CD4-positive, alpha-beta T cell treated with Interleukin-10 for 1 hour (primary cell): ENCODE measurements around the gene GALM.
"Not testable (repeated sequence)": the region's sequence is repeated elsewhere in the genome, so short reads cannot be mapped to it uniquely, and the experiment has no call there.

Source experiments
- DNase-seq: peaks from one replicate; pipeline ENCODE4 v3.0.0-alpha.2; 2020

The GALM gene

GRCh38 chr2:38665854-38666555, at the start of gene GALM:
Gene GALM (plus strand): TSS chr2:38666114. CDS start chr2:38666162, 48 bp downstream.
- peak; percentile 74 for DNase-seq

DNA sequence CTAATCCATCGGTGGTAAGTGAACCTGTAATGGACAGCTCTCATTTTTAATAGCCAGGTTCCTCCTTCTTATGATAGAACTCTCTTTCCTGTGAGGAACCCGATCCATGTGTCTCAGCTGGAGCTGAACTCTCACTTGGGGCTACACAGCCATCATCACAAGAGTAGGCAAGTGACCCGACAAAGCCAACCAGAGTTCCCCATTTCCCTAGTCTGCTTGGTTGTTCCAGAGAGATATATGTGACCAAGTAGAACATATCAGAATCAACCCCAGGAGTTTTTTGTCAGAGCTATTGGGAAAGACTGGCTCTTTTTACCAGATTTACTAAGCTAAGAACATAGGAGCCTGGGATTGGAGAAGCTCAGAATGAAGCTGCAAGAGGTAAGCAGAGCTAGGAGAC, 48.6 kb upstream of the GALM start:
- no peak for DNase-seq

DNA sequence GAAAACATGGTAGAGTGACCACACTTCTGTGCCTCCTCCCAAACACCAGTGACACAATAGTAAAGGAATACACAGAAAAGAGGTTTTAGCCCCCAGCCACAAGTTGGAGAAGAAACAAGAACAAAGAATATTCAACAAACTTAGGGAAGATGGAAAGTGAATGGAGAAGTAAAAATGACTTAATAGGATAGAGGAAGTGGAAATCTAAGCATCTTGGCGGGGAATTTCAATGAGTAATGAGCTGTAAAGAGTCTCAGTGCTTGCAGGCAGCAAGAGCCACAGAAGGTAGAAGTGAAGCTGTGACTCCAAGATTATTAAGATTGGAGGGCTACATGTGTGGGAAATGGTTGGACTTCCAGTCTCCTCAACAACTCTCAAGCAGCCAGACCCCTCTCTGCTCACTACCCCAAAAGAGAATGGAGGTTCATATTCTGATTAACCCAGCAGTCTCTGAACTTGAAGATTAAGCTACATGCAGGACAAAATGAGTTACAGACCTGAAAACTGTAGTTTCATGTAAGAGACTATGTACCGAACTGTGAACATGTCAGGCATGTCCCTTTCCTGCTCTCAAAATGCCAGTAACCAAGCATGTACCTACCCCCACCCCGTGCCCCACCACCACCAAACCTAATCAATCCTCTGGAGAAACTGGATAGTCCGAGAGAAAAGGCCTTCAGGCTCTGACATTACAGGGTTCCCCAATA, 46.3 kb upstream of the GALM start:
- no peak for DNase-seq

GRCh38 chr2:38620282-38620977, 45.5 kb upstream of the GALM start:
- DNase-seq = no peak

GRCh38 chr2:38621018-38621417, 44.9 kb upstream of the GALM start:
- DNase-seq = no peak

- no peak for DNase-seq
Observed at GRCh38 chr2:38622210-38622609, 43.7 kb upstream of the GALM start.

DNA sequence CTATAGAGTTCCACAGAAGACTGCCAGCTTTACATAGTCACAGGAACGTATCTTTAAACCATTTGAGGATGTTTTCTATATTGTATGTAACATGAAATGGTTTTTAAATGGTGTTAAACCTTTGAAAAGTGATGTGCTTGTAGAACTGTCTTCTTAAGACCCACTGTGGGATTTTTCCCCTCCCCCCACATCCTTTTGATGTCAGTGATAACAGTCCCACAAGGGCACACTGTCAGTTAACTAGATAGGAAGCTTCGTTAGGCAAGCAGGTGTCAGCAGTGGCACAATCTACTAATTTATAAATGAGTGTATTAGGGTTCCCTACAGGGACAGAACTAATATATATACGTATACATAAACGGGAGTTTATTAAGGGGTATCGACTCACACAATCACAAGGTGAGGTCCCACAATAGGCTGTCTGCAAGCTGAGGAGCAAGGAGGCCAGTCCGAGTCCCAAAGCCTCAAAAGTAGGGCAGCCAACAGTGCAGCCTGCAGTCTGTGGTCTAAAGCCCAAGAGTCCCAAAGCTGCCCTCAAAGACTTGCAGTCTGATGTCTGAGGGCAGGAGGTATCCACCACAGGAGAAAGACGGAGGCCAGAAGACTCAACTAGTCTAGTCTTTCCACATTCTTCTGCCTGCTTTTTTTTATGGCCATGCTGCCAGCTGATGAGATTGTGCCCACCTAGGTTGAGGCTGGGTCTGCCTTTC, 39.4 kb upstream of the GALM start:
- peak; percentile 73 for DNase-seq

- DNase-seq = no peak
Observed at GRCh38 chr2:38627391-38627790, 38.5 kb upstream of the GALM start.

DNA sequence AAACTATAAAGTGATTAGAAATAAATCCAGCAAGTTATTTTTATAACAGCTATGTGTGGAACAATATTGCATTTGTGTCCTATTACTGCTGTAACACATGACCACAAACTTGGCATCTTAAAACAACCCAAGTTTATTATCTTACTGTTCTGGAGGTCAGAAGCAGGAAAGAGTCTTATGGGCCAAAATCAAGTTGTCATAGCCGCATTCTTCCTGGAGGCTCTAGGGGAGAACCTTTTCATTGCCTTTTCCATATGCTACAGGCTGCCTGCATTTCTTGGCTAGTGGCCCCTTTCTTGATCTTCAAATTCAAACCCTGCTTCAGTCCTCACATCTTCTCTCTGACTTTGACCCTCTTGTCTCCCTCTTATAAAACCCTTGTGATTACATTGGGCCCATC, 36.2 kb upstream of the GALM start:
- no peak for DNase-seq

- no peak for DNase-seq
Observed at GRCh38 chr2:38631976-38632375, 33.9 kb upstream of the GALM start.

GRCh38 chr2:38632980-38633379, 32.9 kb upstream of the GALM start:
- no peak for DNase-seq

GRCh38 chr2:38633895-38634294, 32.0 kb upstream of the GALM start:
- no peak for DNase-seq

DNA sequence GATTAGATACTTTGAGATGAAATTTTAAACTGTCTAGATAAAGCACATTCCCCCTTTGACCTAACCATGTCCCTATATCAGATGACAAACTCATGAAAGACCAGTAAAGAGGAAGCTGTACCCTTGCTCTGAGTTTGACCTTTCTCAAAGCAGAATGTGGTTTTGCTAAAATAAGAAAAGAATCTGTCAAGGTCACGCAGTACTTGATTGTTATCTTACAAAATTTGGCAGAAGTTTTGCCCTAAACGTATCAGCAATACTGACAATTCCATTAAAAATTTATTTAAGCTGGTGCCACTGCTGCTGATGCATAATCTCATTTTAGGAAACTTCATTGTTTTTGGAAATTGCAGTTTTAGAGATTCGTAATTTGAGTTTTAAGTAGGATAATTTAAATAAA, 31.2 kb upstream of the GALM start:
- no peak for DNase-seq

GRCh38 chr2:38635139-38635538, 30.8 kb upstream of the GALM start:
- DNase-seq = no peak

GRCh38 chr2:38636069-38636468, 29.8 kb upstream of the GALM start:
- no peak for DNase-seq

DNA sequence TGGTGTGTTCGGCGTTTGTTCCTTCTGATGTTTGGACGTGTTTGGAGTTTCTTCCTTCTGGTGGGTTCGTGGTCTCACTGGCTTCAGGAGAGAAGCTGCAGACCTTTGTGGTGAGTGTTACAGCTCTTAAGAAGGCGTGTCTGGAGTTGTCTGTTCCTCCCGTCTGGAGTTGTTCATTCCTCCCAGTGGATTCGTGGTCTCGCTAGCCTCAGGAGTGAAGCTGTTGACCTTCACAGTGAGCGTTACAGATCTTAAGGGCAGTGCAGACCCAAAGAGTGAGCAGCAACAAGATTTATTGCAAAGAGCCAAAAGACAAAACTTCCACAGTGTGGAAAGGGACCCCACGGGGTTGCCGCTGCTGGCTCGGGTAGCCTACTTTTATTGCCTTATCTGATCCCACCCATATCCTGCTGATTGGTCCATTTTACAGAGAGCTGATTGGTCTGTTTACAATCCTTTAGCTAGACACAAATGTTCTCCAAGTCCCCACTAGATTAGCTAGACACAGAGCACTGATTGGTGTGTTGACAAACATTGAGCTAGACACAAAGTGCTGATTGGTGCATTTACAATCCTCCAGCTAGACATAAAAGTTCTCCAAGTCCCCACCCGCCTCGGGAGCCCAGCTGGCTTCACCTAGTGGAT, 23.4 kb upstream of the GALM start:
- not testable (repeated sequence) for DNase-seq

DNA sequence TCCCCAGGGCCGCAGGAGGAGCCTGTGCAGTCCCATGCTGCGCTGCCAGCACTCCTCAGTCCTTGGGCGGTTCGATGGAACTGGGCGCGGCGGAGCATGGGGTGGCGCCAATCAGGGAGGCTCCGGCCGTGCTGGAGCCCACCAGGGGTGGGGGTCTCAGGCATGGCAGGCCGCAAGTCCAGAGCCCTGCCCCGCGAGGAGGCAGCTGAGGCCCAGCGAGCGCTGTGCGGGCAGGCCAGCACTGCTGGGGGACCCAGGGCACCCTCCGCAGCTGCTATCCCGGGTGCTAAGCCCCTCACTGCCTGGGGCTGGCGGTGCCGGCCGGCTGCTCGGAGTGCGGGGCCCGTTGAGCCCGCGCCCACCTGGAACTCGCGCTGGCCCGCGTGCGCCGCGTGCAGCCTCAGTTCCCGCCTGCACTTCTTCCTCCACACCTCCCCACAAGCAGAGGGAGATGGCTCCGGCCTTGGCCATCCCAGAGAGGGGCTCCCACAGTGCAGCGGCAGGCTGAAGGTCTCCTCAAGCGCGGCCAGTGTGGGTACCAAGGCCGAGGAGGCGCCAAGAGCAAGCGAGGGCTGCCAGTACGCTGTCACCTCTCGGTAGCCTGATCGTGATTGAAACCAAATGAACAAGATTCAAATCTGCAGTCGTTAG, 22.8 kb upstream of the GALM start:
- no peak for DNase-seq

DNA sequence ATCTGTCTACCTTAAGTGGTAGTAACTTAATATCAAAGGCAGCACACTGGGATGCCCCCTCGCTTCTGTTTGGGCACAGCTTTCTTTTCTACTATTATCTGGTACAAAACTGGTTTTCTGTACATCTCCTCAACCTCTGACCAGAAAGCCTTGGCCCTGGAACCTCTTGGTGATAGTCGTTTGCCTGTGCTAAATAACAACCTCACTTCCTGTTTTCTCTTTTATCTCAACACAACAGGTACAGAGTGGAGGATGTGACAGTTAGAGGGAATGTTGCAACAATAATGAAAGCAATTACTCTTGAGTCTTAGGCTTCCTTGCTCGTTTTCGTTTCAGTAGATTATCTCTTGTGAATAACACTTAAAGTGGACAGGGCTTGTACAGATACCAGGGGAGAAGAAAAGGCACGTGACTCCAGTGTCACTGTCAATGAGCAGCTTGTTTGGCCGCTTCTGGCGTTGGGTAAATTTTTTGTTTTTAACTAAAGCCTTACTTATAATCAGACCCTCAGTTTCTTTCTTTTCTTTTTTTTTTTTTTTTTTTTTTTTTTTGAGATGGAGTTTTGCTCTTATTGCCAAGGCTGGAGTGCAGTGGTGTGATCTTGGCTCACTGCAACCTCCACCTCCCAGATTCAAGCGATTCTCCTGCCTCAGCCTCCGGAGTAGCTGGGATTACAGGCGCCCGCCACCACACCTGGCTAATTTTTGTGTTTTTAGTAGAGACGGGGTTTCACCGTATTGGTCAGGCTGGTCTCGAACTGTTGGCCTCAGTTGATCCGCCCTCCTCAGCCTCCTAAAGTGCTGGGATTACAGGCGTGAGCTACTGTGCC, 22.0 kb upstream of the GALM start:
- DNase-seq = peak; percentile 58

DNA sequence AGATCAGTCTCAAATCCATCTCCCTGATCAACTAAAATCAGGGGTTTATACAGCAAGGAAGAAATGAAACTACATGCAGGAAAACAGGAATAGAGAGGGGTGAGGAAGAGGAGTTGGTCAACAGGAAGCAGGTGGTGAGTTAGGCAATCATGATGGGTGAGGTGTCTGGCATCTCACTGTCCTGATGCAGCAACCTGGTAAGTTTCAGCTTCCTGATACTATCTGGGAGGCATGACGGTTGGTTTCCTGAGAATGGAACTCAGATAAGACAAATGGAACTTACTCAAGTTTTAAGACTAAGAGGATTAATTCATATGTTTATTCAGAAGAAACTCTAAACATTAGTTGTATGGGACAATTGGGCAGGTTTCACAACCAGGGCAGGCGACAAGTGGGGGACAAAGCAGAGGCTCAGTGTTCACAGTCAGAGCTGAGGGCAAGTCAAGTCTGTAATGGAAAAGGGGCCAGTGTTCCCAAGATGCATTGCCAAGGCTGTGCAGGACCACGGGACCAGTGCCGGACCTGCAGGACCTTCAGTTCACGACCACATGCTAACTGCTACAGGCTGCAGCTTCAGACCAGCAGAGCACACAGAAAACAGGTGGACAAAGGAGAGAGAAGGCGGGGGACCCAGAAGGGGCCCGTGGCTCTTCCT, 17.7 kb upstream of the GALM start:
- no peak for DNase-seq

- DNase-seq = no peak
Observed at GRCh38 chr2:38649176-38649728, 16.7 kb upstream of the GALM start.

GRCh38 chr2:38650012-38650411, 15.9 kb upstream of the GALM start:
- no peak for DNase-seq
